ENCODE measurements around the gene ATXN7L2.

Gene ATXN7L2

GRCh38 chr1:109501644-109502363 is 18.1 kb downstream of the ATXN7L2 start:
- no peak for DNase-seq (ENCODE audit: low read depth)
- no peak for TF ChIP-seq CTCF (IDR thresholded peaks at IDR 0.05; ENCODE audit: insufficient read depth, low read depth, low read length, missing control alignments)
- H3K4me3 ChIP-seq (ENCODE audit: low read depth, low read length), result no peak overlapping the region

GRCh38 chr1:109502364-109502851 is 18.7 kb downstream of the ATXN7L2 start:
- no peak for TF ChIP-seq CTCF (IDR thresholded peaks at IDR 0.05; ENCODE audit: insufficient read depth, low read depth, low read length, missing control alignments)
- no peak overlapping the region for H3K4me3 ChIP-seq (ENCODE audit: low read depth, low read length)
- DNase-seq (ENCODE audit: low read depth), result no peak

- H3K4me3 ChIP-seq (ENCODE audit: low read depth, low read length), result no peak overlapping the region
- DNase-seq (ENCODE audit: low read depth), result no peak
- no peak for TF ChIP-seq CTCF (IDR thresholded peaks at IDR 0.05; ENCODE audit: insufficient read depth, low read depth, low read length, missing control alignments)
Observed at GRCh38 chr1:109503935-109504334, 20.2 kb downstream of the ATXN7L2 start.

GRCh38 chr1:109504974-109505373 is 21.3 kb downstream of the ATXN7L2 start:
- TF ChIP-seq CTCF (IDR thresholded peaks at IDR 0.05; ENCODE audit: insufficient read depth, low read depth, low read length, missing control alignments), result no peak
- no peak for DNase-seq (ENCODE audit: low read depth)
- no peak overlapping the region for H3K4me3 ChIP-seq (ENCODE audit: low read depth, low read length)

- TF ChIP-seq CTCF (IDR thresholded peaks at IDR 0.05; ENCODE audit: insufficient read depth, low read depth, low read length, missing control alignments), result no peak
- no peak overlapping the region for H3K4me3 ChIP-seq (ENCODE audit: low read depth, low read length)
- DNase-seq (ENCODE audit: low read depth), result no peak
Observed at GRCh38 chr1:109508001-109508872, 24.5 kb downstream of the ATXN7L2 start.

- peak overlapping the region; percentile 45; the same call in 1 of the 2 replicates for H3K4me3 ChIP-seq (ENCODE audit: low read depth, low read length)
- DNase-seq (ENCODE audit: low read depth), result no peak
- no peak for TF ChIP-seq CTCF (IDR thresholded peaks at IDR 0.05; ENCODE audit: insufficient read depth, low read depth, low read length, missing control alignments)
Observed at GRCh38 chr1:109508873-109509175, 25.1 kb downstream of the ATXN7L2 start.

All from GM12865 (cell line).